HEK293 (cell line): ENCODE results near the gene FFAR1.

Experiments
- CTCF ChIA-PET: fragments of 350-600 bp; formaldehyde crosslinking; extraction: SDS; loops from one replicate; lab custom pipeline; 2021; ENCODE audit warnings: antibody characterized with exemption; lab: Yijun Ruan, JAX
- POLR2A ChIA-PET: fragments of 300-600 bp; formaldehyde crosslinking; extraction: SDS; loops from one replicate; lab custom pipeline; 2020; ENCODE audit warnings: antibody characterized with exemption, inconsistent platforms; lab: Yijun Ruan, JAX
- H3K27ac ChIP-seq: fragments of 200-500 bp; sonication (Bioruptor generic); 2 replicates; pipeline ENCODE4 v1.5.1; 2014; ENCODE audit warnings: low read depth, low read length, control low read depth, inconsistent platforms; ENCODE audit errors: extremely low read depth
- H3K36me3 ChIP-seq, 2 experiments: fragments of 200-500 bp in 1 of 2; sonication (Bioruptor generic) in 1 of 2; 1 replicate in 1 of 2; 2 replicates in 1 of 2; pipeline ENCODE4 v1.5.1; 2014 to 2017; ENCODE audit warnings: inconsistent platforms in 2 of 2, low read length in 2 of 2; ENCODE audit not compliant: control insufficient read depth in 2 of 2, insufficient read depth in 1 of 2
- H3K4me1 ChIP-seq: fragments of 200-500 bp; sonication (Bioruptor generic); 2 replicates; pipeline ENCODE4 v1.5.1; 2014; ENCODE audit warnings: mild to moderate bottlenecking, low read length, inconsistent platforms; ENCODE audit not compliant: control insufficient read depth, insufficient read depth
- H3K4me3 ChIP-seq: 2 replicates; pipeline ENCODE4 v1.5.1; 2011; ENCODE audit warnings: low read depth, mild to moderate bottlenecking, control low read depth, low read length, moderate library complexity
- H3K9me3 ChIP-seq: fragments of 200-500 bp; sonication (Bioruptor generic); 2 replicates; pipeline ENCODE4 v1.5.1; 2014; ENCODE audit warnings: low read depth, low read length, inconsistent platforms; ENCODE audit not compliant: control insufficient read depth, insufficient read depth
- EGR2 ChIP-seq: fragments of 450-650 bp; formaldehyde crosslinking; IDR thresholded peaks from 2 replicates; pipeline ENCODE4 v1.5.1; 2016; ENCODE audit warnings: low read depth, missing biosample characterization, missing genetic modification characterization
- ZBTB1 ChIP-seq: fragments of 450-650 bp; formaldehyde crosslinking; IDR thresholded peaks from 2 replicates; pipeline ENCODE4 v1.5.1; 2016; ENCODE audit warnings: missing biosample characterization, missing genetic modification characterization
- ZBTB20 ChIP-seq: fragments of 450-650 bp; formaldehyde crosslinking; IDR thresholded peaks from 2 replicates; pipeline ENCODE4 v1.5.1; 2016; ENCODE audit warnings: missing biosample characterization, missing genetic modification characterization
- ZFHX2 ChIP-seq: fragments of 450-650 bp; formaldehyde crosslinking; conservative IDR thresholded peaks from 2 replicates; pipeline ENCODE4 v1.5.1; 2016; ENCODE audit warnings: missing biosample characterization, missing genetic modification characterization
- ZNF600 ChIP-seq: fragments of 450-650 bp; formaldehyde crosslinking; IDR thresholded peaks from 2 replicates; pipeline ENCODE4 v1.5.1; 2016; ENCODE audit warnings: missing biosample characterization, missing genetic modification characterization
- TF ChIP-seq, protein P1 (sequence below): fragments of 450-650 bp; formaldehyde crosslinking; IDR thresholded peaks from 2 replicates; pipeline ENCODE4 v1.5.1; 2016; ENCODE audit warnings: missing biosample characterization, missing genetic modification characterization
- TF ChIP-seq, protein P2 (sequence below): fragments of 450-650 bp; formaldehyde crosslinking; IDR thresholded peaks from 2 replicates; pipeline ENCODE4 v1.5.1; 2016; ENCODE audit warnings: missing biosample characterization, missing genetic modification characterization
- TF ChIP-seq, protein P3 (sequence below): fragments of 450-650 bp; formaldehyde crosslinking; IDR thresholded peaks from 2 replicates; pipeline ENCODE4 v1.5.1; 2017; ENCODE audit warnings: missing biosample characterization, missing genetic modification characterization
- TF ChIP-seq, protein P4 (sequence below): fragments of 450-650 bp; formaldehyde crosslinking; IDR thresholded peaks from 2 replicates; pipeline ENCODE4 v1.5.1; 2017; ENCODE audit warnings: missing biosample characterization, missing genetic modification characterization

The FFAR1 gene

DNA sequence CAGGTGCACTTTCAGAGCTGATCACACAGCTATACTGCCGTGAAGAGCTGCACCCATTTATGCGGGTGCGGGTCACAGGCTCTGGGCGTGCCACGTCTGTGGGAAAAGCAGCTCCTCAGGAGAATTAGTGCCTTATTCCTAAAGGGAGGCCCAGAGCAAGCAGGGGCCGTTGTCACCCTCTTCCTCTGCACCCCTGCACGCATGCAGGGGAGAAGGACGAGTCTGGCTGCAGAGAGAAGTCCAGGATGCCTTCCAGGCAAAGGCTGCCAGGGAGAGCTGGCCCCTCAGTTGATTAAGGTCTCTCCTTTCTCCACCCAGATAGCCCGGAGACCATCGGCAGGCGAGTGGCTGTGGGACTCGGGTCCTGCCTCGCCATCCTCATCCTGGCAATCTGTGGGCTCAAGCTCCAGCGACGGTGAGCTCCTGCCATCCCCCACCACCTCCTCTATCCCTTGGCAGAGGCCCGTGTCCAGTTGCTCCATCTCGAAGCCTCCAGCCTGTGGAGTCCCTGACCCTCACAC, 3.1 kb upstream of the FFAR1 start:
- H3K27ac ChIP-seq = no peak overlapping the region
- H3K4me1 ChIP-seq = no peaks in the 10 kb centered on the region
- no peak overlapping the region for H3K4me3 ChIP-seq
- H3K9me3 ChIP-seq = no peaks in the 10 kb centered on the region
- TF ChIP-seq ZBTB1 (tag by site-specific recombination) = no peak
- TF ChIP-seq, protein P1, sequence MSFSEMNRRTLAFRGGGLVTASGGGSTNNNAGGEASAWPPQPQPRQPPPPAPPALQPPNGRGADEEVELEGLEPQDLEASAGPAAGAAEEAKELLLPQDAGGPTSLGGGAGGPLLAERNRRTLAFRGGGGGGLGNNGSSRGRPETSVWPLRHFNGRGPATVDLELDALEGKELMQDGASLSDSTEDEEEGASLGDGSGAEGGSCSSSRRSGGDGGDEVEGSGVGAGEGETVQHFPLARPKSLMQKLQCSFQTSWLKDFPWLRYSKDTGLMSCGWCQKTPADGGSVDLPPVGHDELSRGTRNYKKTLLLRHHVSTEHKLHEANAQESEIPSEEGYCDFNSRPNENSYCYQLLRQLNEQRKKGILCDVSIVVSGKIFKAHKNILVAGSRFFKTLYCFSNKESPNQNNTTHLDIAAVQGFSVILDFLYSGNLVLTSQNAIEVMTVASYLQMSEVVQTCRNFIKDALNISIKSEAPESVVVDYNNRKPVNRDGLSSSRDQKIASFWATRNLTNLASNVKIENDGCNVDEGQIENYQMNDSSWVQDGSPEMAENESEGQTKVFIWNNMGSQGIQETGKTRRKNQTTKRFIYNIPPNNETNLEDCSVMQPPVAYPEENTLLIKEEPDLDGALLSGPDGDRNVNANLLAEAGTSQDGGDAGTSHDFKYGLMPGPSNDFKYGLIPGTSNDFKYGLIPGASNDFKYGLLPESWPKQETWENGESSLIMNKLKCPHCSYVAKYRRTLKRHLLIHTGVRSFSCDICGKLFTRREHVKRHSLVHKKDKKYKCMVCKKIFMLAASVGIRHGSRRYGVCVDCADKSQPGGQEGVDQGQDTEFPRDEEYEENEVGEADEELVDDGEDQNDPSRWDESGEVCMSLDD = no peak
- ChIA-PET CTCF (interaction anchor here (0.6 to 3.5 kb wide), 6 partner anchors 9 to 230 kb away, joined by 3 to 19 read pairs (median 8); no protein-coding TSS in a partner anchor), POLR2A (no interaction called here)
- H3K36me3 ChIP-seq = no peaks in the 10 kb centered on the region

DNA sequence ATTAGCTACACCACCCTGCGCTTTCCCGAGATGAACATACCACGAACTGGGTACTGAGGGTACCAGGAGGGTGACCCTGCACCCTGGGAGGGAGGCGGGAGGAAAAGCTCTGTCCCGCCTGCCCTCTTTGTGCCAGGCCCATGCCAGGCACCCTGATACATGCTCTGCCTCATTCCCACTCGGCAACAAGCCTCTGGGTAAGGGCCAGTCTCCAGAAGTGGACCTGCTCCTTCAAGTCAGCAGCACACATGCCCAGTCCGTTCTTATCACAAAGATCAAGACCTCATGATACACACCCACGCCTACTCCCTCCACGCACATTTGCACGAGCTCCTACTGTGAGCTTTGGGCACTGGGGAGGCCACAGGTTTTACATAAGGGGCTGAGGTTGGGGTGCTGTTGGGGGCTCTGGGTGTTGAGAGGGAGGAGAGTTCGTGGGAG, 2.0 kb upstream of the FFAR1 start:
- ChIA-PET POLR2A (interaction anchor here (0.5 kb wide), 1 partner anchor 162 kb away, joined by 4 read pairs; no protein-coding TSS in a partner anchor), CTCF (interaction anchor here (2.1 to 3.5 kb wide), 2 partner anchors 123 to 149 kb away, joined by 11 to 19 read pairs; no protein-coding TSS in a partner anchor)
- H3K27ac ChIP-seq = no peak overlapping the region

DNA sequence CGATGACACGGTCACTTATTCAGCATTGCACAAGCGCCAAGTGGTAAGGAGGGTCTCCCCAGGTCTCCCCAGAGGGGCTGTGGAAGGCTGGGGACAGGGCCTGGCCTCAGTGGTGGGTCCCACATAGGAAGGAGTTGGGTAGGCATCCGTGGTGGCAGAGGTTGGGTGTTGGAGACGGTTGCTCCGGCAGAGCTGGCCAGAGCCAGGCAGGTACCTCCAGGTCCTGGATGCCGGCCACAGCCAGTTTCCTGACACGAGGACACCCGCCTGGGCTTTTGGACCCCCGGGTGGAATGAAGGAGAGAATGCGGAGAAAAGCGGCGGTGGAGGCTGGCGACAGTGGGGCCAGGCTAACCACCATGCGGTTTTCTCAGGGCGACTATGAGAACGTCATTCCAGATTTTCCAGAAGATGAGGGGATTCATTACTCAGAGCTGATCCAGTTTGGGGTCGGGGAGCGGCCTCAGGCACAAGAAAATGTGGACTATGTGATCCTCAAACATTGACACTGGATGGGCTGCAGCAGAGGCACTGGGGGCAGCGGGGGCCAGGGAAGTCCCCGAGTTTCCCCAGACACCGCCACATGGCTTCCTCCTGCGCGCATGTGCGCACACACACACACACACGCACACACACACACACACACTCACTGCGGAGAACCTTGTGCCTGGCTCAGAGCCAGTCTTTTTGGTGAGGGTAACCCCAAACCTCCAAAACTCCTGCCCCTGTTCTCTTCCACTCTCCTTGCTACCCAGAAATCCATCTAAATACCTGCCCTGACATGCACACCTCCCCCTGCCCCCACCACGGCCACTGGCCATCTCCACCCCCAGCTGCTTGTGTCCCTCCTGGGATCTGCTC, 1.3 kb upstream of the FFAR1 start:
- CTCF ChIA-PET = interaction anchor here (1.7 to 3.5 kb wide), 2 partner anchors 148 to 164 kb away, joined by 8 to 19 read pairs; no protein-coding TSS in a partner anchor

More for the DNA sequence above, 2.0 kb upstream of the FFAR1 start:
- no peak overlapping the region for H3K4me3 ChIP-seq
- TF ChIP-seq EGR2 (tag by site-specific recombination) = peak; percentile 46; the same call in 1 of the 2 replicates
- no peak for TF ChIP-seq ZBTB20 (tag by site-specific recombination)
- peak; percentile 56 for TF ChIP-seq ZFHX2 (tag by site-specific recombination)
- no peaks in the 10 kb centered on the region for H3K4me1 ChIP-seq
- H3K9me3 ChIP-seq = no peaks in the 10 kb centered on the region
- H3K36me3 ChIP-seq = no peaks in the 10 kb centered on the region

More for the DNA sequence above, 1.3 kb upstream of the FFAR1 start:
- no peaks in the 10 kb centered on the region for H3K9me3 ChIP-seq
- no peak overlapping the region for H3K4me3 ChIP-seq
- no peak overlapping the region for H3K27ac ChIP-seq
- no peaks in the 10 kb centered on the region for H3K36me3 ChIP-seq
- no peaks in the 10 kb centered on the region for H3K4me1 ChIP-seq
- POLR2A ChIA-PET = no interaction called here
- no peak for TF ChIP-seq ZNF600 (tag by site-specific recombination)
- TF ChIP-seq, protein P2, sequence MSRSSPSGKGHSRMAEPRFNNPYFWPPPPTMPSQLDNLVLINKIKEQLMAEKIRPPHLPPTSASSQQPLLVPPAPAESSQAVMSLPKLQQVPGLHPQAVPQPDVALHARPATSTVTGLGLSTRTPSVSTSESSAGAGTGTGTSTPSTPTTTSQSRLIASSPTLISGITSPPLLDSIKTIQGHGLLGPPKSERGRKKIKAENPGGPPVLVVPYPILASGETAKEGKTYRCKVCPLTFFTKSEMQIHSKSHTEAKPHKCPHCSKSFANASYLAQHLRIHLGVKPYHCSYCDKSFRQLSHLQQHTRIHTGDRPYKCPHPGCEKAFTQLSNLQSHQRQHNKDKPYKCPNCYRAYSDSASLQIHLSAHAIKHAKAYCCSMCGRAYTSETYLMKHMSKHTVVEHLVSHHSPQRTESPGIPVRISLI (tag by site-specific recombination) = no peak
- TF ChIP-seq, protein P3, sequence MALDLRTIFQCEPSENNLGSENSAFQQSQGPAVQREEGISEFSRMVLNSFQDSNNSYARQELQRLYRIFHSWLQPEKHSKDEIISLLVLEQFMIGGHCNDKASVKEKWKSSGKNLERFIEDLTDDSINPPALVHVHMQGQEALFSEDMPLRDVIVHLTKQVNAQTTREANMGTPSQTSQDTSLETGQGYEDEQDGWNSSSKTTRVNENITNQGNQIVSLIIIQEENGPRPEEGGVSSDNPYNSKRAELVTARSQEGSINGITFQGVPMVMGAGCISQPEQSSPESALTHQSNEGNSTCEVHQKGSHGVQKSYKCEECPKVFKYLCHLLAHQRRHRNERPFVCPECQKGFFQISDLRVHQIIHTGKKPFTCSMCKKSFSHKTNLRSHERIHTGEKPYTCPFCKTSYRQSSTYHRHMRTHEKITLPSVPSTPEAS = peak; percentile 35; the same call in 1 of the 2 replicates
- TF ChIP-seq, protein P4, sequence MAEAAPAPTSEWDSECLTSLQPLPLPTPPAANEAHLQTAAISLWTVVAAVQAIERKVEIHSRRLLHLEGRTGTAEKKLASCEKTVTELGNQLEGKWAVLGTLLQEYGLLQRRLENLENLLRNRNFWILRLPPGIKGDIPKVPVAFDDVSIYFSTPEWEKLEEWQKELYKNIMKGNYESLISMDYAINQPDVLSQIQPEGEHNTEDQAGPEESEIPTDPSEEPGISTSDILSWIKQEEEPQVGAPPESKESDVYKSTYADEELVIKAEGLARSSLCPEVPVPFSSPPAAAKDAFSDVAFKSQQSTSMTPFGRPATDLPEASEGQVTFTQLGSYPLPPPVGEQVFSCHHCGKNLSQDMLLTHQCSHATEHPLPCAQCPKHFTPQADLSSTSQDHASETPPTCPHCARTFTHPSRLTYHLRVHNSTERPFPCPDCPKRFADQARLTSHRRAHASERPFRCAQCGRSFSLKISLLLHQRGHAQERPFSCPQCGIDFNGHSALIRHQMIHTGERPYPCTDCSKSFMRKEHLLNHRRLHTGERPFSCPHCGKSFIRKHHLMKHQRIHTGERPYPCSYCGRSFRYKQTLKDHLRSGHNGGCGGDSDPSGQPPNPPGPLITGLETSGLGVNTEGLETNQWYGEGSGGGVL (tag by site-specific recombination) = peak; percentile 10; the same call in 1 of the 2 replicates
- TF ChIP-seq, all 188 proteins: peak for 2
